ENCODE measurements around the gene ZNF697.
"Not testable (repeated sequence)": the region's sequence is repeated elsewhere in the genome, so short reads cannot be mapped to it uniquely, and the experiment has no call there.

GRCh38 chr1:119569930-119570622 lies 78.0 kb downstream of the ZNF697 start:
- TF ChIP-seq, protein P1, sequence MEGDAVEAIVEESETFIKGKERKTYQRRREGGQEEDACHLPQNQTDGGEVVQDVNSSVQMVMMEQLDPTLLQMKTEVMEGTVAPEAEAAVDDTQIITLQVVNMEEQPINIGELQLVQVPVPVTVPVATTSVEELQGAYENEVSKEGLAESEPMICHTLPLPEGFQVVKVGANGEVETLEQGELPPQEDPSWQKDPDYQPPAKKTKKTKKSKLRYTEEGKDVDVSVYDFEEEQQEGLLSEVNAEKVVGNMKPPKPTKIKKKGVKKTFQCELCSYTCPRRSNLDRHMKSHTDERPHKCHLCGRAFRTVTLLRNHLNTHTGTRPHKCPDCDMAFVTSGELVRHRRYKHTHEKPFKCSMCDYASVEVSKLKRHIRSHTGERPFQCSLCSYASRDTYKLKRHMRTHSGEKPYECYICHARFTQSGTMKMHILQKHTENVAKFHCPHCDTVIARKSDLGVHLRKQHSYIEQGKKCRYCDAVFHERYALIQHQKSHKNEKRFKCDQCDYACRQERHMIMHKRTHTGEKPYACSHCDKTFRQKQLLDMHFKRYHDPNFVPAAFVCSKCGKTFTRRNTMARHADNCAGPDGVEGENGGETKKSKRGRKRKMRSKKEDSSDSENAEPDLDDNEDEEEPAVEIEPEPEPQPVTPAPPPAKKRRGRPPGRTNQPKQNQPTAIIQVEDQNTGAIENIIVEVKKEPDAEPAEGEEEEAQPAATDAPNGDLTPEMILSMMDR (IDR thresholded peaks at IDR 0.05) = peak; percentile 31
- not testable (repeated sequence) for TF ChIP-seq EZH2 (IDR thresholded peaks at IDR 0.05)

Measured in neural progenitor cell (in vitro differentiated cells).